H1 (cell line): ENCODE measurements around the gene KCNJ16. TPM values are rescaled to one million over a fixed set of nuclear protein-coding genes. Genes with fewer than 3 reads are reported as not detected.
"Not testable (repeated sequence)": the region's sequence is repeated elsewhere in the genome, so short reads cannot be mapped to it uniquely, and the experiment has no call there.

Experiments
- CTCF ChIA-PET: fragments of 300-600 bp; sonication (Branson Sonifier 250); formaldehyde crosslinking; loops from one replicate; lab custom pipeline; 2021; ENCODE audit not compliant: partially characterized antibody; lab: Charles Lee
- POLR2A ChIA-PET: fragments of 300-600 bp; sonication (Branson Sonifier 250); formaldehyde crosslinking; loops from one replicate; lab custom pipeline; 2021; ENCODE audit warnings: inconsistent platforms; ENCODE audit not compliant: partially characterized antibody; lab: Charles Lee
- DNase-seq, 2 experiments: peaks; one replicate each; pipeline versions ENCODE4 v3.0.0 to v3.0.0-alpha.2; 2010 to 2022; ENCODE audit warnings: low spot score in 2 of 2, low read depth in 1 of 2, mixed read lengths in 1 of 2
- FAIRE-seq: peaks from 2 replicates; lab custom pipeline; 2011; peaks lifted over from hg19 to GRCh38; lab: Jason Lieb, UNC
- H2AFZ ChIP-seq: 2 replicates; pipeline ENCODE4 v1.8.1; 2012; ENCODE audit warnings: low read length, inconsistent platforms
- H2AK5ac ChIP-seq: 2 replicates; pipeline ENCODE4 v1.6.1; 2013; ENCODE audit warnings: low read depth, low read length
- H2BK120ac ChIP-seq: replicated peaks from 2 replicates; pipeline ENCODE3; 2013; ENCODE audit warnings: low read depth, low read length, inconsistent platforms
- H2BK12ac ChIP-seq: 2 replicates; pipeline ENCODE4 v1.6.1; 2013; ENCODE audit warnings: low read depth, low read length
- H2BK15ac ChIP-seq: 2 replicates; pipeline ENCODE4 v1.6.1; 2013; ENCODE audit warnings: low read length
- H2BK20ac ChIP-seq: 2 replicates; pipeline ENCODE4 v1.6.1; 2013; ENCODE audit warnings: low read length
- H2BK5ac ChIP-seq: 2 replicates; pipeline ENCODE4 v1.6.1; 2013; ENCODE audit warnings: low read depth, low read length
- H3K14ac ChIP-seq: 2 replicates; pipeline ENCODE4 v1.6.1; 2013; ENCODE audit warnings: inconsistent platforms; ENCODE audit not compliant: insufficient read length
- H3K18ac ChIP-seq: 2 replicates; pipeline ENCODE4 v1.6.1; 2013; ENCODE audit warnings: low read length; ENCODE audit errors: extremely low read depth
- H3K23ac ChIP-seq: 2 replicates; pipeline ENCODE4 v1.6.1; 2013; ENCODE audit warnings: inconsistent platforms; ENCODE audit not compliant: insufficient read length
- H3K23me2 ChIP-seq: 2 replicates; pipeline ENCODE4 v1.6.1; 2013; ENCODE audit warnings: low read depth, low read length
- H3K27ac ChIP-seq: 2 replicates; pipeline ENCODE4 v1.6.1; 2011; ENCODE audit warnings: low read depth, low read length, inconsistent platforms
- H3K27me3 ChIP-seq, 4 experiments: replicated peaks in 1 of 4; 1 replicate in 1 of 4; 2 replicates in 3 of 4; pipeline versions ENCODE4 v1.6.1 to v1.8.1; 2011 to 2013; ENCODE audit warnings: low read length in 3 of 4, mild to moderate bottlenecking in 3 of 4, inconsistent platforms in 2 of 4, mixed read lengths in 2 of 4, moderate library complexity in 1 of 4; ENCODE audit not compliant: control insufficient read depth in 3 of 4, insufficient read depth in 3 of 4; ENCODE audit errors: extremely low read depth in 1 of 4
- H3K36me3 ChIP-seq, 4 experiments: 2 replicates each; pipeline versions ENCODE4 v1.6.1 to v1.8.1; 2011 to 2013; ENCODE audit warnings: mild to moderate bottlenecking in 4 of 4, low read length in 3 of 4, moderate library complexity in 2 of 4, control low read depth in 1 of 4, inconsistent platforms in 1 of 4; ENCODE audit not compliant: insufficient read depth in 4 of 4, control insufficient read depth in 2 of 4
- H3K4ac ChIP-seq: replicated peaks from 2 replicates; pipeline ENCODE3; 2013; ENCODE audit warnings: low read length, low read depth, mixed read lengths, inconsistent platforms; ENCODE audit not compliant: insufficient read length
- H3K4me1 ChIP-seq, 4 experiments: replicated peaks in 1 of 4; 1 replicate in 1 of 4; 2 replicates in 3 of 4; pipeline versions ENCODE4 v1.6.1 to v1.8.1; 2011 to 2013; ENCODE audit warnings: low read length in 3 of 4, inconsistent platforms in 2 of 4, mixed read lengths in 1 of 4; ENCODE audit not compliant: insufficient read depth in 4 of 4, control insufficient read depth in 3 of 4
- H3K4me2 ChIP-seq, 2 experiments: 2 replicates each; pipeline versions ENCODE4 v1.6.1 to v1.8.1; 2011 to 2013; ENCODE audit warnings: low read depth in 2 of 2, low read length in 2 of 2, control low read depth in 1 of 2, inconsistent platforms in 1 of 2, mild to moderate bottlenecking in 1 of 2; ENCODE audit not compliant: insufficient read depth in 1 of 2
- H3K4me3 ChIP-seq, 4 experiments: fragments of 200-600, 300-600 bp in 1 of 4; sonication (generic), shearing (Covaris generic), sonication (Bioruptor Twin) in 1 of 4; 2 replicates each; pipeline versions ENCODE4 v1.5.1 to v1.8.1; 2011 to 2016; ENCODE audit warnings: low read length in 4 of 4, low read depth in 3 of 4, control low read depth in 2 of 4, inconsistent platforms in 2 of 4, mild to moderate bottlenecking in 2 of 4, mixed read lengths in 1 of 4, moderate library complexity in 1 of 4; ENCODE audit not compliant: insufficient read depth in 2 of 4; ENCODE audit errors: extremely low read depth in 1 of 4
- H3K56ac ChIP-seq: replicated peaks from 2 replicates; pipeline ENCODE3; 2013; ENCODE audit warnings: low read depth, mild to moderate bottlenecking, mixed read lengths, low read length, inconsistent platforms; ENCODE audit not compliant: insufficient read length
- H3K79me1 ChIP-seq: 2 replicates; pipeline ENCODE4 v1.6.1; 2013; ENCODE audit warnings: low read depth, low read length, control low read depth
- H3K79me2 ChIP-seq, 2 experiments: 2 replicates each; pipeline versions ENCODE4 v1.6.1 to v1.8.1; 2012 to 2013; ENCODE audit warnings: low read length in 2 of 2, mild to moderate bottlenecking in 2 of 2, inconsistent platforms in 1 of 2; ENCODE audit not compliant: insufficient read depth in 2 of 2, control insufficient read depth in 1 of 2
- H3K9ac ChIP-seq, 4 experiments: replicated peaks in 1 of 4; 1 replicate in 1 of 4; 2 replicates in 3 of 4; pipeline versions ENCODE4 v1.6.1 to v1.8.1; 2011 to 2013; ENCODE audit warnings: low read depth in 3 of 4, low read length in 3 of 4, control low read depth in 2 of 4, mild to moderate bottlenecking in 2 of 4, moderate library complexity in 2 of 4, inconsistent platforms in 1 of 4; ENCODE audit errors: extremely low read depth in 1 of 4
- H3K9me3 ChIP-seq, 2 experiments: 2 replicates each; pipeline versions ENCODE4 v1.6.1 to v1.8.1; 2012 to 2013; ENCODE audit warnings: mild to moderate bottlenecking in 2 of 2, moderate library complexity in 2 of 2, control low read depth in 1 of 2, inconsistent platforms in 1 of 2, low read depth in 1 of 2, low read length in 1 of 2, mixed read lengths in 1 of 2; ENCODE audit not compliant: insufficient read depth in 2 of 2
- H4K20me1 ChIP-seq, 2 experiments: replicated peaks in 1 of 2; 2 replicates each; pipeline versions ENCODE3 to v1.8.1; 2011 to 2013; ENCODE audit warnings: inconsistent platforms in 2 of 2, low read length in 2 of 2, mild to moderate bottlenecking in 1 of 2; ENCODE audit not compliant: insufficient read depth in 2 of 2, control insufficient read depth in 1 of 2
- H4K5ac ChIP-seq: 2 replicates; pipeline ENCODE4 v1.6.1; 2013; ENCODE audit warnings: low read length, low read depth, mixed read lengths, inconsistent platforms; ENCODE audit not compliant: insufficient read length
- H4K8ac ChIP-seq: 2 replicates; pipeline ENCODE4 v1.8.0; 2013; ENCODE audit warnings: mild to moderate bottlenecking, moderate library complexity, low read length, inconsistent platforms; ENCODE audit not compliant: insufficient read depth; ENCODE audit errors: extremely low read depth
- H4K91ac ChIP-seq: replicated peaks from 2 replicates; pipeline ENCODE3; 2013; ENCODE audit warnings: low read length, mixed read lengths, inconsistent platforms; ENCODE audit not compliant: insufficient read length
- WGBS, 2 experiments: shearing (Covaris generic) in 1 of 2; methylation state at CpG; one replicate each; pipeline versions ENCODE4 v1.1.6 to v1.1.7; 2013 to 2015; ENCODE audit warnings: low lambda C conversion rate in 2 of 2, mixed read lengths in 2 of 2, inconsistent platforms in 1 of 2, low coverage in 1 of 2, missing lambda C conversion rate in 1 of 2; ENCODE audit not compliant: insufficient replicate concordance in 2 of 2, insufficient coverage in 1 of 2, insufficient read length in 1 of 2; ENCODE audit errors: extremely low coverage in 1 of 2, missing lambda C conversion rate in 1 of 2; 5-methylcytosine and 5-hydroxymethylcytosine counted together
- polyA plus RNA-seq, 7 experiments: library from polyadenylated mRNA; depleted of rRNA in 3 of 7; stranded (reverse) in 5 of 7; unstranded in 2 of 7; fragments of >200 nt in 5 of 7; fragments of 200-250 nt in 2 of 7; gene quantifications; 1 replicate in 5 of 7; 2 replicates in 1 of 7; 4 replicates in 1 of 7; pipeline versions ENCODE4 v1.2.1 to v1.2.3, GENCODE V29; 2011 to 2013; ENCODE audit warnings: missing spikeins in 2 of 7, mixed read lengths in 2 of 7
- total RNA-seq: library from RNA; stranded (reverse); fragmentation: NEBNext Ultra II Directional; extraction: Animal tissue kit (Norgen Biotek cat#: 25700); gene quantifications from 2 replicates; pipeline ENCODE4 v1.2.1, GENCODE V29; 2021

The KCNJ16 gene
- total and polyA plus RNA-seq, 2 of the 8 experiments (the other 6 are each of a cell fraction or from before 2014, with no cell fraction given): not detected

DNA sequence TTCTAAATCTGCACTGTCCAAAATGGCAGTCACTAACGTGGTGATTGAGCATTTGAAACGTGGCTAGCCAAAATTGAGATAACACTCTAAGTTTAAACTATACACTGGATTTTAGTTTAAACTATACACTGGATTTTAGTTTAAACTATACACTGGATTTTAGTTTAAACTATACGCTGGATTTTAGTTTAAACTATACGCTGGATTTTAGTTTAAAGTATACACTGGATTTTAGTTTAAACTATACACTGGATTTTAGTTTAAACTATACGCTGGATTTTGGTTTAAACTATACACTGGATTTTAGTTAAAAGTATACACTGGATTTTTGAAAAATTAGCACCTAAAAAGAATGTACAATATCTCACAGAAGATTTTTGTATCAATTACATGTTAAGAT lies 29.2 kb upstream of the KCNJ16 start:
- H4K8ac ChIP-seq, H4K91ac ChIP-seq, H3K27ac ChIP-seq, H3K4me1 ChIP-seq, H2BK120ac ChIP-seq, H4K5ac ChIP-seq, H3K56ac ChIP-seq, H2BK12ac ChIP-seq, H3K9ac ChIP-seq, H2BK5ac ChIP-seq, H2AFZ ChIP-seq, H3K18ac ChIP-seq, H3K4me3 ChIP-seq, H2AK5ac ChIP-seq, POLR2A ChIA-PET, H3K36me3 ChIP-seq, H3K14ac ChIP-seq, H3K79me1 ChIP-seq, FAIRE-seq, H3K23me2 ChIP-seq, H2BK20ac ChIP-seq, DNase-seq, H3K9me3 ChIP-seq, H3K79me2 ChIP-seq, H3K4me2 ChIP-seq, H2BK15ac ChIP-seq, H3K27me3 ChIP-seq, H4K20me1 ChIP-seq, H3K4ac ChIP-seq, H3K23ac ChIP-seq: not testable (repeated sequence)
- 95% methylated on average over 5 of the region's 5 CpGs; no CpG with 5 or more reads in 1 of the 2 experiments for WGBS, 2 experiments
- CTCF ChIA-PET: interaction anchor here (1.0 to 1.4 kb wide), 2 partner anchors 103 to 323 kb away, joined by 3 read pairs; no protein-coding TSS in a partner anchor
